DND-41 (cell line): Measurements from ENCODE around the gene VAPB.
"Not testable (repeated sequence)": the region's sequence is repeated elsewhere in the genome, so short reads cannot be mapped to it uniquely, and the experiment has no call there.

Experiments used
- ATAC-seq: fragments of 200-7000 bp; cut with Tn5 transposase; 3 replicates; pipeline ENCODE4 v1.9.1; 2021; ENCODE audit warnings: low read depth; ENCODE audit not compliant: insufficient read depth
- DNase-seq: peaks from one replicate; pipeline ENCODE4 v3.0.0-alpha.2; 2020
- H2AFZ ChIP-seq: 2 replicates; pipeline ENCODE4 v1.6.0; 2012; ENCODE audit warnings: low read depth, low read length
- H3K27ac ChIP-seq: 2 replicates; pipeline ENCODE4 v1.5.1; 2012; ENCODE audit warnings: low read length, inconsistent platforms
- H3K27me3 ChIP-seq: fragments of 200-600 bp; sonication (generic); 2 replicates; pipeline ENCODE4 v1.6.0; 2012; ENCODE audit warnings: low read length, mild to moderate bottlenecking, inconsistent platforms; ENCODE audit not compliant: insufficient read depth, poor library complexity
- H3K36me3 ChIP-seq: 2 replicates; pipeline ENCODE4 v1.5.1; 2012; ENCODE audit warnings: low read length, inconsistent platforms; ENCODE audit not compliant: insufficient read depth
- H3K4me1 ChIP-seq: 2 replicates; pipeline ENCODE4 v1.5.1; 2012; ENCODE audit warnings: mild to moderate bottlenecking, low read length; ENCODE audit not compliant: insufficient read depth
- H3K4me2 ChIP-seq: 2 replicates; pipeline ENCODE4 v1.6.0; 2012; ENCODE audit warnings: mild to moderate bottlenecking, moderate library complexity, low read length, inconsistent platforms; ENCODE audit not compliant: insufficient read depth
- H3K4me3 ChIP-seq, 2 experiments: fragments of 200-600 bp in 1 of 2; shearing (Covaris generic) in 1 of 2; 2 replicates each; pipeline ENCODE4 v1.5.1; 2012 to 2016; ENCODE audit warnings: inconsistent platforms in 2 of 2, low read length in 2 of 2, mild to moderate bottlenecking in 2 of 2, low read depth in 1 of 2, moderate library complexity in 1 of 2
- H3K79me2 ChIP-seq: 2 replicates; pipeline ENCODE4 v1.6.0; 2012; ENCODE audit warnings: low read length, inconsistent platforms; ENCODE audit not compliant: insufficient read depth
- H3K9ac ChIP-seq: 2 replicates; pipeline ENCODE4 v1.6.0; 2012; ENCODE audit warnings: low read depth, mild to moderate bottlenecking, inconsistent platforms, low read length, moderate library complexity
- H3K9me3 ChIP-seq: 2 replicates; pipeline ENCODE4 v1.5.1; 2012; ENCODE audit warnings: low read length, moderate library complexity, mild to moderate bottlenecking, inconsistent platforms; ENCODE audit not compliant: insufficient read depth, severe bottlenecking
- H4K20me1 ChIP-seq: 2 replicates; pipeline ENCODE4 v1.6.0; 2012; ENCODE audit warnings: low read length; ENCODE audit not compliant: insufficient read depth
- EZH2 ChIP-seq: IDR thresholded peaks from 3 replicates; pipeline ENCODE4 v1.6.1; 2012; ENCODE audit warnings: borderline replicate concordance, low read depth, mild to moderate bottlenecking, moderate library complexity, low read length, inconsistent platforms; ENCODE audit not compliant: severe bottlenecking
- TF ChIP-seq, protein P1 (sequence below): IDR thresholded peaks from 2 replicates; pipeline ENCODE4 v1.5.1; 2012; ENCODE audit warnings: borderline replicate concordance, low read length, moderate library complexity, mild to moderate bottlenecking; ENCODE audit not compliant: poor library complexity, severe bottlenecking; ENCODE audit errors: extremely low read depth

The VAPB gene

GRCh38 chr20:58424218-58424969, 35.4 kb downstream of the VAPB start:
- no peaks in the 10 kb centered on the region for H3K4me1 ChIP-seq
- DNase-seq (no peak), ATAC-seq (no peak)
- H3K27ac ChIP-seq = no peak overlapping the region
- peaks cover 77% of the 10 kb centered on the region for H4K20me1 ChIP-seq
- H3K79me2 ChIP-seq = peaks cover 96% of the 10 kb centered on the region
- no peak overlapping the region for H2AFZ ChIP-seq
- TF ChIP-seq, protein P1, sequence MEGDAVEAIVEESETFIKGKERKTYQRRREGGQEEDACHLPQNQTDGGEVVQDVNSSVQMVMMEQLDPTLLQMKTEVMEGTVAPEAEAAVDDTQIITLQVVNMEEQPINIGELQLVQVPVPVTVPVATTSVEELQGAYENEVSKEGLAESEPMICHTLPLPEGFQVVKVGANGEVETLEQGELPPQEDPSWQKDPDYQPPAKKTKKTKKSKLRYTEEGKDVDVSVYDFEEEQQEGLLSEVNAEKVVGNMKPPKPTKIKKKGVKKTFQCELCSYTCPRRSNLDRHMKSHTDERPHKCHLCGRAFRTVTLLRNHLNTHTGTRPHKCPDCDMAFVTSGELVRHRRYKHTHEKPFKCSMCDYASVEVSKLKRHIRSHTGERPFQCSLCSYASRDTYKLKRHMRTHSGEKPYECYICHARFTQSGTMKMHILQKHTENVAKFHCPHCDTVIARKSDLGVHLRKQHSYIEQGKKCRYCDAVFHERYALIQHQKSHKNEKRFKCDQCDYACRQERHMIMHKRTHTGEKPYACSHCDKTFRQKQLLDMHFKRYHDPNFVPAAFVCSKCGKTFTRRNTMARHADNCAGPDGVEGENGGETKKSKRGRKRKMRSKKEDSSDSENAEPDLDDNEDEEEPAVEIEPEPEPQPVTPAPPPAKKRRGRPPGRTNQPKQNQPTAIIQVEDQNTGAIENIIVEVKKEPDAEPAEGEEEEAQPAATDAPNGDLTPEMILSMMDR = no peak
- no peak for TF ChIP-seq EZH2
- H3K9me3 ChIP-seq = no peaks in the 10 kb centered on the region
- no peak overlapping the region for H3K4me3 ChIP-seq
- H3K27me3 ChIP-seq = no peaks in the 10 kb centered on the region
- no peak overlapping the region for H3K9ac ChIP-seq
- H3K36me3 ChIP-seq = peaks cover 78% of the 10 kb centered on the region
- H3K4me2 ChIP-seq = no peak overlapping the region

- H3K27ac ChIP-seq, DNase-seq, H3K27me3 ChIP-seq, H2AFZ ChIP-seq, ATAC-seq, H3K9ac ChIP-seq, H3K9me3 ChIP-seq, H3K4me2 ChIP-seq, H3K4me3 ChIP-seq, H3K4me1 ChIP-seq: not testable (repeated sequence)
- peaks cover 71% of the 10 kb centered on the region for H3K36me3 ChIP-seq
- peaks cover 96% of the 10 kb centered on the region for H3K79me2 ChIP-seq
- peaks cover 79% of the 10 kb centered on the region for H4K20me1 ChIP-seq
Observed at GRCh38 chr20:58427571-58427970, 38.5 kb downstream of the VAPB start.

- no peak overlapping the region for H3K4me3 ChIP-seq
- peaks cover 87% of the 10 kb centered on the region for H4K20me1 ChIP-seq
- ATAC-seq = no peak
- no peak for TF ChIP-seq EZH2
- TF ChIP-seq, protein P1 = no peak
- H3K4me1 ChIP-seq = peaks cover 15% of the 10 kb centered on the region; the same call in 1 of the 2 replicates
- no peak overlapping the region for H3K27ac ChIP-seq
- peaks cover 77% of the 10 kb centered on the region for H3K36me3 ChIP-seq
- H3K79me2 ChIP-seq = peaks cover 98% of the 10 kb centered on the region
- no peak for DNase-seq
- no peaks in the 10 kb centered on the region for H3K9me3 ChIP-seq
- no peak overlapping the region for H3K9ac ChIP-seq
- H3K27me3 ChIP-seq = no peaks in the 10 kb centered on the region
- H3K4me2 ChIP-seq = no peak overlapping the region
- H2AFZ ChIP-seq = no peak overlapping the region
Observed at GRCh38 chr20:58428364-58428763, 39.3 kb downstream of the VAPB start.

- H4K20me1 ChIP-seq = peaks cover 89% of the 10 kb centered on the region
- H3K27ac ChIP-seq = no peak overlapping the region; the same call in 1 of the 2 replicates
- no peak for DNase-seq
- H3K4me2 ChIP-seq = no peak overlapping the region
- no peak overlapping the region for H3K9ac ChIP-seq
- no peak overlapping the region for H2AFZ ChIP-seq
- peaks cover 99% of the 10 kb centered on the region for H3K79me2 ChIP-seq
- no peak for TF ChIP-seq EZH2
- TF ChIP-seq, protein P1 = no peak
- no peak overlapping the region for H3K4me3 ChIP-seq
- H3K27me3 ChIP-seq = no peaks in the 10 kb centered on the region
- no peaks in the 10 kb centered on the region for H3K9me3 ChIP-seq
- peaks cover 71% of the 10 kb centered on the region for H3K36me3 ChIP-seq
- peaks cover 16% of the 10 kb centered on the region; the same call in 1 of the 2 replicates for H3K4me1 ChIP-seq
- ATAC-seq = no peak
Observed at GRCh38 chr20:58429303-58429702, 40.3 kb downstream of the VAPB start.
